OCI-LY7 (cell line): ENCODE measurements around the gene TMEM53. TPM values are rescaled to one million over a fixed set of nuclear protein-coding genes. Genes with fewer than 3 reads are reported as not detected.

Experiments
- BruUV-seq: library from RNA; stranded (reverse); fragments of 400-500 nt; replicated peaks from 2 replicates; lab custom pipeline; 2021; lab: Mats Ljungman, UMichigan
- CTCF ChIA-PET: fragments of 300-600 bp; sonication (Branson Sonifier 250); formaldehyde crosslinking; loops from one replicate; lab custom pipeline; 2022; ENCODE audit warnings: antibody characterized with exemption; ENCODE audit not compliant: unreplicated experiment; lab: Charles Lee
- POLR2A ChIA-PET: fragments of 300-600 bp; sonication (Branson Sonifier 250); formaldehyde crosslinking; loops from one replicate; lab custom pipeline; 2022; ENCODE audit warnings: antibody characterized with exemption; lab: Charles Lee
- DNase-seq: peaks from one replicate; pipeline ENCODE4 v3.0.0-alpha.2; 2015; ENCODE audit warnings: low spot score
- H2AFZ ChIP-seq: fragments of 200-600 bp; sonication (generic), shearing (Covaris generic); 2 replicates; pipeline ENCODE4 v1.6.1; 2014; ENCODE audit warnings: mild to moderate bottlenecking, antibody characterized with exemption, low read length, moderate library complexity
- H3K27ac ChIP-seq: fragments of 200-600 bp; sonication (generic); 2 replicates; pipeline ENCODE4 v1.5.1; 2014; ENCODE audit warnings: mixed run types, low read depth, mild to moderate bottlenecking, moderate library complexity, low read length, inconsistent platforms; ENCODE audit not compliant: poor library complexity, severe bottlenecking
- H3K36me3 ChIP-seq: fragments of 200-600 bp; sonication (generic); 2 replicates; pipeline ENCODE4 v1.6.1; 2014; ENCODE audit warnings: mild to moderate bottlenecking, antibody characterized with exemption, low read length, moderate library complexity, mixed read lengths; ENCODE audit not compliant: insufficient read depth
- H3K4me1 ChIP-seq: fragments of 200-600 bp; sonication (generic); 2 replicates; pipeline ENCODE4 v1.5.1; 2014; ENCODE audit warnings: mild to moderate bottlenecking, low read length; ENCODE audit not compliant: insufficient read depth, poor library complexity, severe bottlenecking
- H3K4me2 ChIP-seq: fragments of 200-600 bp; sonication (generic); 2 replicates; pipeline ENCODE4 v1.6.1; 2014; ENCODE audit warnings: mild to moderate bottlenecking, low read length
- H3K4me3 ChIP-seq: fragments of 200-600 bp; sonication (generic); 2 replicates; pipeline ENCODE4 v1.5.1; 2014; ENCODE audit warnings: mild to moderate bottlenecking, low read depth, low read length; ENCODE audit not compliant: poor library complexity, severe bottlenecking
- H3K79me2 ChIP-seq: fragments of 200-600 bp; sonication (generic); 2 replicates; pipeline ENCODE4 v1.6.1; 2016; ENCODE audit warnings: low read depth, mild to moderate bottlenecking, low read length, moderate library complexity, mixed read lengths; ENCODE audit not compliant: insufficient read depth
- H3K9me2 ChIP-seq: fragments of 200-600 bp; sonication (generic); 2 replicates; pipeline ENCODE4 v1.6.1; 2016; ENCODE audit warnings: mild to moderate bottlenecking, low read length, mixed read lengths; ENCODE audit not compliant: insufficient read depth
- H3K9me3 ChIP-seq: fragments of 200-600 bp; sonication (generic); 2 replicates; pipeline ENCODE4 v1.6.1; 2014; ENCODE audit warnings: mild to moderate bottlenecking, mixed run types, low read length, mixed read lengths
- H4K20me1 ChIP-seq: fragments of 200-600 bp; sonication (generic); 2 replicates; pipeline ENCODE4 v1.6.1; 2014; ENCODE audit warnings: mild to moderate bottlenecking, antibody characterized with exemption, low read length, moderate library complexity, mixed read lengths; ENCODE audit not compliant: insufficient read depth
- EZH2phosphoT487 ChIP-seq: fragments of 200-600 bp; sonication (generic); IDR thresholded peaks from 2 replicates; pipeline ENCODE4 v1.6.1; 2018; ENCODE audit warnings: low read depth, borderline replicate concordance, mild to moderate bottlenecking, mixed run types, antibody characterized with exemption, low read length, moderate library complexity, mixed read lengths
- intact Hi-C: fragments of 100-400 bp; cut with micrococcal nuclease; formaldehyde crosslinking; loops from one replicate; pipeline ENCODE4 v1.10.0; 2022; ENCODE audit not compliant: unreplicated experiment
- total RNA-seq, 2 experiments: library from RNA; depleted of rRNA in 1 of 2; stranded (reverse); fragments of >200 nt in 1 of 2; shearing (Covaris generic) in 1 of 2; gene quantifications; 2 replicates each; pipeline ENCODE4 v1.2.3, GENCODE V29; 2014 to 2022
- TF ChIP-seq, protein P1 (sequence below): fragments of 200-600 bp; sonication (generic); conservative IDR thresholded peaks from 2 replicates; pipeline ENCODE4 v1.5.1; 2014; ENCODE audit warnings: mild to moderate bottlenecking, antibody characterized with exemption, low read length, moderate library complexity, mixed read lengths

TMEM53 gene
- total RNA-seq, 2 experiments from 2014 or later, result 6.6 to 8.1 TPM

DNA sequence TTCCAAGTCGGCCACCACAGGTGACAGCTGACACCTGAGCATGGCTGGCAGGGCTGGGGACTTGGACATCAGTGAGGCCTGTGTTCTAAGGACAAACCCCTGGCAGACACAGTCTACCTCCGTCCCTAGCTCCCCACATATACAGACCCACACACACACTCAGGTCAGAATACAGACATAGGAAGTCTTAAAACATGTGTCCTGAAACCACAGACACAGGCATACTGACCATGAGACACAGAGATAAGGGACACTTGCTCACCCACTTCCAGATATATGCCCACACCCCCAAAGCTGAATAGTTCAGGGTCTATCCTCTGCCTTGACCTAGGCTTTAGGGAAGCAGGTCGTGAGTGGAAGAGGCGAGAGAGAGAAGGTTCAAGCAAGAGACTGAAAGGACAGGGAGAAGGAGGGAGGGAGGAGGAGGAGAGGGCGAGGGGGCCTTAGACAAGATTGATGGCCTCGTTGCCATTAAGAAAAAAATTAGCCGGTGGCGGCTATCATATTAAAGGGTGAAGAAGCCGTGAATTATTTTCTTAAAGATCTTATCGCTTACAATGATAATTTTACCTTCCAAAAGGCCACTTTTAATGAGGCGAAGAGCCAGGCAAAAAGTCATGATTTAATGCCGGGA, 49.9 kb downstream of the TMEM53 start:
- H3K9me3 ChIP-seq, result no peaks in the 10 kb centered on the region
- no peak for DNase-seq
- H3K9me2 ChIP-seq, result no peaks in the 10 kb centered on the region
- H3K4me3 ChIP-seq, result no peak overlapping the region
- no peak overlapping the region for H2AFZ ChIP-seq
- H3K4me2 ChIP-seq, result no peak overlapping the region
- ChIA-PET POLR2A (interaction anchor here (0.6 kb wide), 1 partner anchor 97 kb away, joined by 4 read pairs; no protein-coding TSS in a partner anchor), CTCF (no interaction called here)
- no peaks in the 10 kb centered on the region for H3K4me1 ChIP-seq
- H3K27ac ChIP-seq, result no peak overlapping the region
- H3K79me2 ChIP-seq, result no peaks in the 10 kb centered on the region
- intact Hi-C loops, result no loop called here
- BruUV-seq, result no TSS peak
- no peaks in the 10 kb centered on the region for H4K20me1 ChIP-seq
- H3K36me3 ChIP-seq, result no peaks in the 10 kb centered on the region
- no peak for TF ChIP-seq EZH2phosphoT487
- TF ChIP-seq, protein P1, sequence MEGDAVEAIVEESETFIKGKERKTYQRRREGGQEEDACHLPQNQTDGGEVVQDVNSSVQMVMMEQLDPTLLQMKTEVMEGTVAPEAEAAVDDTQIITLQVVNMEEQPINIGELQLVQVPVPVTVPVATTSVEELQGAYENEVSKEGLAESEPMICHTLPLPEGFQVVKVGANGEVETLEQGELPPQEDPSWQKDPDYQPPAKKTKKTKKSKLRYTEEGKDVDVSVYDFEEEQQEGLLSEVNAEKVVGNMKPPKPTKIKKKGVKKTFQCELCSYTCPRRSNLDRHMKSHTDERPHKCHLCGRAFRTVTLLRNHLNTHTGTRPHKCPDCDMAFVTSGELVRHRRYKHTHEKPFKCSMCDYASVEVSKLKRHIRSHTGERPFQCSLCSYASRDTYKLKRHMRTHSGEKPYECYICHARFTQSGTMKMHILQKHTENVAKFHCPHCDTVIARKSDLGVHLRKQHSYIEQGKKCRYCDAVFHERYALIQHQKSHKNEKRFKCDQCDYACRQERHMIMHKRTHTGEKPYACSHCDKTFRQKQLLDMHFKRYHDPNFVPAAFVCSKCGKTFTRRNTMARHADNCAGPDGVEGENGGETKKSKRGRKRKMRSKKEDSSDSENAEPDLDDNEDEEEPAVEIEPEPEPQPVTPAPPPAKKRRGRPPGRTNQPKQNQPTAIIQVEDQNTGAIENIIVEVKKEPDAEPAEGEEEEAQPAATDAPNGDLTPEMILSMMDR, result no peak

DNA sequence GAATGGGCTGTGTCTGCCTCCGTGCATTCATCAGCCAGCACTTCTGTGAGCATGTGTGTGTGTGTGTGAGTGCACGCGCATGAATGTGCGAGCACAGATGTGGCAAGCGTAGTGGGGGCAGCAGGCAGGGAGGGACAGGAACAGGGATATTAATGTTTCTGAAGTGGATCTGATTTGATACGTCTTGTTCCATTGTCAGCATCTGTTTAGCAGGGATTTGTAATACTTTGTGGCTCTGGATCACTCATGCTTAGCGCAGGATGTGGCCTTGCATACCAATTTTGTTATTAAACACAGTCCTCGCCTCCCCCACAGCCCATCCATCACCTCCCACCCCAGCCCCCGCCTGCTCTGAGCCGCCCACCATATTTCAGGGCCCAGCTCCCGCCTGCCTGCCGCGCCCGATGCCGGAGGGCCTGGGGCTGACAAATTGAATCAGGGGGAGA, 52.4 kb downstream of the TMEM53 start:
- no TSS peak for BruUV-seq
- no peak for TF ChIP-seq EZH2phosphoT487
- TF ChIP-seq, protein P1, result no peak
- H3K4me2 ChIP-seq, result no peak overlapping the region
- CTCF ChIA-PET, result no interaction called here
- no peaks in the 10 kb centered on the region for H3K9me2 ChIP-seq
- H4K20me1 ChIP-seq, result no peaks in the 10 kb centered on the region
- intact Hi-C loops, result no loop called here
- H3K79me2 ChIP-seq, result no peaks in the 10 kb centered on the region
- no peak for DNase-seq
- no peaks in the 10 kb centered on the region for H3K9me3 ChIP-seq
- POLR2A ChIA-PET, result no interaction called here
- no peak overlapping the region for H3K27ac ChIP-seq
- no peak overlapping the region for H3K4me3 ChIP-seq
- no peak overlapping the region for H2AFZ ChIP-seq
- no peaks in the 10 kb centered on the region for H3K4me1 ChIP-seq
- H3K36me3 ChIP-seq, result no peaks in the 10 kb centered on the region

DNA sequence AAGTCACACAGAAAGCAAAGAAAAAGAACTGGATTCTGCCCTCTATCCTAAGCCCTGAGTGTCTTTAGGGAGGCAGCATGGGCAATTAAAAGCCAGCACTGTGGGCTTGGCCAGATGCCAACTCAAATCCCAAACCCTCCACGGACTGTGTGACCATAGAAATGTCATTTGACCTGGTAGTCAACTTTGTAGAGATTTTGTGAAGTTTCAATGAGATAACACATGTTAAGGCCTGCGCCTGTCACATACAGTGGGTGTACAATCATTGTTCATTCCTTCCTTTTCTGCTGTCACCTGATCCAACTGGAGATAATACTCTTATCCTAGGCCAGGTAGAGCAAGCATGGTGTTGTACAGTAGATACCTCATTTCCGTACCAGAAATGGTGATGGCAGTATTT, 54.2 kb downstream of the TMEM53 start:
- H3K4me3 ChIP-seq, result no peak overlapping the region
- no peaks in the 10 kb centered on the region for H3K79me2 ChIP-seq
- H4K20me1 ChIP-seq, result no peaks in the 10 kb centered on the region
- no peak for DNase-seq
- no TSS peak for BruUV-seq
- intact Hi-C loops, result no loop called here
- no peak overlapping the region for H3K4me2 ChIP-seq
- no peak overlapping the region for H3K27ac ChIP-seq
- no peak for TF ChIP-seq EZH2phosphoT487
- TF ChIP-seq, protein P1, result no peak
- H3K9me2 ChIP-seq, result no peaks in the 10 kb centered on the region
- no peaks in the 10 kb centered on the region for H3K9me3 ChIP-seq
- no peaks in the 10 kb centered on the region for H3K36me3 ChIP-seq
- ChIA-PET POLR2A (no interaction called here), CTCF (no interaction called here)
- no peak overlapping the region for H2AFZ ChIP-seq
- H3K4me1 ChIP-seq, result no peaks in the 10 kb centered on the region
